GM21367 (cell line): ENCODE data around the gene PRDM15.

Experiments used
- ATAC-seq: cut with Tn5 transposase; IDR thresholded peaks from one replicate; pipeline ENCODE4 v1.9.1; 2021; ENCODE audit not compliant: unreplicated experiment

Gene PRDM15

DNA sequence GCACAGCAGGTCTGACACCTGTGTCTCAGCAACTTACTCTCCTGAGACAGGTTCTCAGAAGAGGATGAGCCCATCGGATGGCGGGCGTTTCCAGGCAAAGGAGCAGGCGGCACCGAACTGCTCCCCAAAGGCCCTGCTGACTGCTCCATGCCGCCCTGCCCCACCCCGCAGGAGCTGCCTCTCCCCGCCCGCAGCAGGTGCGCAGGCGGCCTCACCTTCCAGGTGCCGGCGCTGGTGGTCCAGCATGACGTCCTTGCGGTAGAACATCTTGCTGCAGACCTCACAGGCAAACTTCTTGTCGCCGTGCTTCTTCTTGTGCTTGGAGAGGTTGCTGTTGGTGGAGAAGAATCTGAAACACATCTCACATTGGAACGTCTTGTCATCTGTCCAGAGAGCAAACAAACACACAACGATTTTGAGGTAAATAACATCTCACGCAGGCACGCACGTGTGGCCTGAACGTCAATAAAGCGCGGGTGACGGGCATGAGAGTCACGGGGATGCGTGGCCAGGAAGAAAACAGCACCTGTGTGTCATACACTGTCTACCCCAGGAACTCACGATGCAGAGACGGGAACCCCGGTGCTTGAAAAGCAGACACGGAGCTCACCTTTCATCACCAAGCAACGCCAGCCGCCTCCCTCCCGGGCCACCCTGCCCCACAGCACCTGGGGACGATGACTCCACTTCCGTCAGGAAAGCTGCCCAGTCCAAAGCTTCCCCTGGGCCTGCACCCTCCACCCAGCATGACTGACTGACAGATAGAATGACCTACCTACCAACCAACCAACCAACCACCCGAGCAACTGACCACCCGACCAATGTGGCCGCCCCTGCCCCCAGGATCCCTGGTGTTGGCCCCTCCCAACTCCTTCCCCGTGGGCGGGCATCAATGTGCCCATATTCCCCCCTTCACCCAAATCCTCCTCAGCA lies 50.9 kb downstream of the PRDM15 start:
- ATAC-seq: no peak

DNA sequence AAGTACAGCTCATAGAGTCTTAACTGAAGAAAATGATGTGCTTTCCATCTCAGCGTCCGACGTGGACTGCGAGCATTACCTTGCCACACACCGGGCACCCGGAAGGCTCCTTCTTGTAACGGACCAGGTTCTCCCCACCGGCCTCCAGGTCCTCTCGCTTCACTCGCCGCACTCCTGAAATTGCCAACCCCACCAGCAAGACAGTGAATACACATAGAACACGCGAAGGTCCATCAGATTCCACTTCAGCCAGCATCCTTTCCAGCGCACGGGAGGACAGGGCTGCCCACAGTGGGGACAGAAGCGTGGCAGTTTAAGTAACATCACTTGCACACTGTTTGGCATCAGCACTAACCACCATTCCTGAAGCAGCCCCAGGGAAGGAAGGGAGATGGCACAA lies 53.3 kb downstream of the PRDM15 start:
- no peak for ATAC-seq

- no peak for ATAC-seq
Measured at GRCh38 chr21:41825216-41825615, 53.9 kb downstream of the PRDM15 start.

GRCh38 chr21:41824466-41825207 lies 54.5 kb downstream of the PRDM15 start:
- no peak for ATAC-seq

DNA sequence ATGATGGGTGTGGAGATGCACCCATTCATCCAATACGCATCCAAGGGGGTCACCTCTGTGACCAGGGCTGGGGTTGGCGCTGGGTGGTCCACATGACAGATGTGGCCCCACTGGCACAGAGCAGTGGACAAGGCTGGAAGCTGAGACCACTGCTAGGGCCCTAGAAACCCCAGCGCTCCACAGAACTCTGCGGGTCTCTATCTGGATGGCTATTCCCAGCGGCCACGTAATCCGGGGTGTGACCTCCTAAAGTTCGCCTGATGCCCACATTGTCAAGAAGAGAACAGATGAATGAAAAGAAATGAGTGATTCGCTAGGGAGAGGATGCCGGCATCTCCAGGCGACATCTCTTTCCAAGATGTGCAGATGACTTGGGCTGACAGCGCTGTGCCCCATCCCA lies 55.2 kb downstream of the PRDM15 start:
- ATAC-seq: no peak

- ATAC-seq: no peak
Measured at GRCh38 chr21:41823166-41823565, 56.0 kb downstream of the PRDM15 start.

DNA sequence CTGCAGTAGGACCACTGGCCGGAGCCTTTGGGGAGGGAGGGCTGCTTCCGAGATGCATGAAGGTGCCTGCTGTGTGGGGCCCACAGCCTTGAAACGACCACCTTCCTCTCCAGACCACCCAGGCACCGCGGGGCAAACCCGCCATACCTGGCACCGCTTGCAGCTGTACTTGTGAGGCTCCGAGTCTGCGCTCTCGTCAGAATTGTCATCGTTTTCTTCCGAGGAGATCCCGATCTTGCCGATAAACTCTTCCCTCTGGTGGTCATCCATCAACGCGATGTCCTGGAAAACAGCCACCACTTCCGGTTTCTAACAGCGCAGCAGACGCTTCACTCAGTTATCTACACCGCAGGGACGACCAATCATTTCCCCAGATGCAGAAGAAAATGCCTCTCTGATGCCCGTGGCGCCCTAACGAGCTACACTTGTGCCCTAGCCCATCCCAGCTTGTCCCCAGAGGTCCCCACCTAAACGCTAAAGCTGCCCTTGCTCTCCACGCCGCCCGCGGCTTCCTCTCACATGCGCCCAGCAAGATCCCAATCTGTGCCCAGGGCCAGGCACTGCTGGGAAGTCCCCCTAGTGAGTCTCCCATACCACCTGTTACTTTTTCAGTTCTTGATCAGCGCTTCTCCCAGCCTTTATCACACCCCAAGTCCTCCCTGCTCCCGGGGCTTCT lies 57.2 kb downstream of the PRDM15 start:
- no peak for ATAC-seq

DNA sequence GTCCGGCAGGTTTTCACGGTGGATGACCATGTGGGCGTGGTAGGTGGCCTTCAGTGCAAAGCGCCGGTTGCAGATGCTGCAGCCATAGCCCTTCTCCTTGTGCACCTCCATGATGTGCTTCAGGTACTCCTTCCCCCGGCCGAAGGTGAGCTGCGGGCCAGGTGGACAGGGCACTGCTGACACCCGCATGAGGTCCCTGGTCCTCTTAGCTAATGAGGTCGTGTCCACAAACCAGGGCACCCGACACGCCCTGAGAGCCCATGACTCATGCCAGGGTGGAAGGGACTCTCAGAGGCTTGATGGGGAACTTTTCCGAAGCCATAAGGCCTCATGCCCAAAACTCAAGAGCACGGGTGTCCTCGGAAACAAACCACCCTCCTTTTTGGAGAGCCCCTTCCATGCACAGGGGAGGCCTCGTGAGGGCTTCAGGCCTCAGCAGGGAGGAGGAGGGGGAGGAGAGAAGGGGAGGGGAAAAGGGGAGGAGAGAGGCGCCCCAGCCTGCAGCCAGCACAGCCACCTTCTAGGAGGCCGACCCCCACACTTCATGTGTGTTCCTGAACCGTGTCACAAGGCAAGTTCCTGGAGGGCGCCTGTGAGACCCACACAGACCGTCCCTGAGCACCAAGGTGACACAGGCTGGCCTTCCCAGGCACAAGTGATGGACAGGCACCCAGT lies 57.9 kb downstream of the PRDM15 start:
- no peak for ATAC-seq

- no peak for ATAC-seq
Measured at GRCh38 chr21:41820384-41821080, 58.6 kb downstream of the PRDM15 start.

DNA sequence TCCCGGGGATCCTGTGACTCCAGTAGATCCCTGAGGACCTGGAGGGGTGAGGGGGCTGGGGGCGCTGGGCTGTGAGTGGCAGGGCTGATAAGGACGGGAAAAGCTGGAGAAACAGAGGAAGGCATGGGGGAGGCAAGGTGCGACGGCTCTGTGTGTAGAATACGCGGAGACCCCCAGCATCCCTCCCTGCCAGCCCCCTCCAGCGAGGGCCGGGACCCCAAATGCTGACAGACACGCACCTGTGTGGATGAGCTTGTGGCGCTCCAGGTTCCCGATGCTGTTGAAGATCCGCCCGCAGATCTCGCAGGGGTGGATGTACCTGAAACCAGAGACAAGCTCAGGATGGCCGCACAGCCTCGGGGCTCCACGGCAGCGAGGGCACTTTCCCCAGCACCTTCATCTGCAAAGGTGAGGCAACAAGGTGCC lies 59.3 kb downstream of the PRDM15 start:
- no peak for ATAC-seq

GRCh38 chr21:41819236-41819855 lies 59.8 kb downstream of the PRDM15 start:
- ATAC-seq: no peak

DNA sequence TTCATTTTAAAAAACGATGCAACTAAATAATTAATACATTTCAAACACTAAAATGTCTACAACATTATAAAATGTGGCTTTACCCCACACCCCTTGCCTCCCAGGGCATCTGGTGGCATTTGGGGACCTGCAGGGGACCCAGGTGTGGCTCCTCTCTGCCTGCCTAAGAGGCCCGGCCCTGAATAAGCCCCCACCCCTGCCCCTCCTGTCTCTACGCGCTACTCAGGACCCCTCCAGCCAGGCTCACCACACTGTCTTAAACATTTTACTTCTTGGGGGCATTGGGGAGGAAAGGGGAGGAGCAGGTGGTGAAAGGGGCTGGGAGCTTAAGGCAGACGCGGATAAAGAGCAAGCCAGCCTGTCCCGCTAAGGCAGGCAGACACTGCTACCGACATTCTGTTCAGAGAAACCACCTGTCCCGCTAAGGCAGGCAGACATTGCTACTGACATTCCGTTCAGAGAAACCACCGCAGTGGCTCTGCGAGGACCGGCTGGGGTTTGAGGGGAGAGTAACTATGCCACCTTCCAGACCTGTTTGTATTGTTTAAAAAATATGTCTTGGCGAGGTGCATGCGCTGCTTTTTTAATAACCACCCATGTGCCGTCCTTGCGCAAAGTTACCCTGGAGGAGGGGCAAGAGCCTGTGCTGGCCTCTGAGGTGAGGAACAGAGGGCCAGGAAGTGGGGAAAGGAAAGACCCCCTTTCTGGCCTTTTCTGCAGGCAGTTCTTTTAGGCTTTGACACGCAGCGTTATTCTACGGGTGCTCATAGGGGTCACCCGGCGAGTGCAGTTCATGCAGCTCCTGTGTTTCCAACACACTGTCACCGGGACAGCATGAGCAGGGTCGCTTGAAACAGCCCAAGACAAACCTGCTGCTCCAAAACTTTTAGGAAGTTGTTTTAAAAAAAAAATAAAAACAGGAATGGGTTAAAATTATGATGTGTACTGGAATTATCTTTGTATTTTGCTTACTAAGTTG lies 61.0 kb downstream of the PRDM15 start:
- no peak for ATAC-seq

- no peak for ATAC-seq
Measured at GRCh38 chr21:41817228-41817627, 61.9 kb downstream of the PRDM15 start.

DNA sequence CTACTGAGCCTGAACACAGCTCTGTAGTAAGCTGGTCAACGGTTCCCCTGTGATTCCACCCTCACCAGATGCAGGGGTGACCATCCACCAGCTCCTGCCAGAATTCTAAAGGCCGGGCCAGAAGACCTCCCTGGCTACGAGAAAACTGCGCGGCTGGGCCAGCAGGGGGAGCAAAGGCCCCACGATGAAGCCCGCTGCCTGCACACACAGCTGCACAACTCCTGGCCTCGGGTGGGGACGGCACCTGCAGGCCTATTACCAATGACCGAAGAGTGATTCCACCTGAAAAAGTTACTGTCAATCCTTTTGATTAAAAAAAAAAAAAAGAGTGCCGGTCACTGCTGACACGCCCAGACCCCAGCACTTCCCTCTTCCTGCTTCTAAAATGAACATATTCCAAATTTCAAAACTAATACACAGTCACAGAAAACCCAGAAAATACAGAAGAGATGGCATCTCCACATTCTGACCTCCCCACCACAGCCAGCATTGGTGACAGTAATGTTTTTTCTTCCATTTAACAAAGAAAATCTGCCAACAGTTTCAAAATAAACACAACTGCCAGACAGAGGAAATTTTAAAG lies 62.5 kb downstream of the PRDM15 start:
- ATAC-seq: no peak

DNA sequence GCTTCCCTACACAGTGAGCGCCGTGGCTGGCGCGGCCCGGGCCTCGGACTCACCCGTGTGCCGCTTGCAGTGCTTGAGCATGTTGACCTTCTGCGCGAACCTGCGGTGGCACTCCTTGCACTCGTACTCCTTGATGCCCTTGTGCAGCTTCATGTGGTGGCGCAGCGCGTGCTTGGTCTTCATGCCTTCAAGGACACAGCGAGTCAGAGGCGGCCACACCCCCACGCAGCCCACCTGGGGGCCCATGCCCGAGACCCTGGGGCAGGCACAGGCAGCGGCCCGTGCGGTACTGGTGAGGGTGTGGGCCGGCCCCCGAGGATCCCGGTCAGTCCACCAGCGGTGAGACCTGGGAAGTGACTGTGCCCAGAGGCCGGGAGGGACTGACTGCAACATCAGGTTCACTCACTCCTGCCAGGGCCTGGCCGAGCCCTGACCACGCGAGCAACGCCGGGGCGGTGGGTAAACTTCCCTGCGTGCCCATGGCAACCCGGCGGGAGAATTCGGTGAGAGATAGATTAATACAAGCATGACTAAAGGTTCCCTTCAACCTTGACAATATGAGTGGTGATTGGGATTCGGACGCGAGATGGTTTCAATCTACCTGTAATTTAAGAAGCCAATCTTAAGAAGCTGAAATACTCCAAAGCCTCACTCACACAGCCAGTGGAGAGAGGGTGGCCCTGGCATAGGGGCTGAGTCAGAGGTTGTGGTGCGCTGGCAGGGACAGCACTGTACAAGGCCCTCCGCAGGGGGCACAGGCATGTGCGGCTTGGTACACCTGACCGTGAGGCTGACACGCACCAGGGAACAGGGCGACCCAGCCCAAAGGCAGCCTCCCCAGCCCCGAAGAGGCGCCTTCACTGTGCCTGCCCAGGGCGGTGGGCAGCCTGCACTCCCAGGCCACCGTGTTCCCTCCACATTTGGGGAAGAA lies 63.2 kb downstream of the PRDM15 start:
- ATAC-seq: no peak

DNA sequence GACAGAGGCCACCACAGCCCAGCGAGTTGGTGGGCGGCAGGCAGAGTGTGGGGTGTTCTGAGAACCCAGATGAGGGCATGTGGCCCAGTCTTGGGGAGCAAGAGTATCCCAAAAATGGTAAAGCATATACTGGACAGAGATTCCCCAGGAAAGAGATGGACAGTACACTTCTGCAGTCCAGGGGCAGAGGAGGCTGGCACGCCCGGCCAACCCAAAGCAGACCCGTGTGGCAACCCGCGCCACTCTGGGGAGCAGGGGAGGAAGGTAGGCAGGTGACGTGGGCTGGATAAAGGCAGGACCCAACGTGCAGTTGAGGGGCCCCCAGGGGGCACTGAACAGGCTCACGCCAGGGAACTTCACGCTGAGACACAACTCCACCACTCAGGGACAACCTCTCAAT lies 65.9 kb downstream of the PRDM15 start:
- ATAC-seq: no peak

- ATAC-seq: no peak
Measured at GRCh38 chr21:41812679-41813078, 66.5 kb downstream of the PRDM15 start.

DNA sequence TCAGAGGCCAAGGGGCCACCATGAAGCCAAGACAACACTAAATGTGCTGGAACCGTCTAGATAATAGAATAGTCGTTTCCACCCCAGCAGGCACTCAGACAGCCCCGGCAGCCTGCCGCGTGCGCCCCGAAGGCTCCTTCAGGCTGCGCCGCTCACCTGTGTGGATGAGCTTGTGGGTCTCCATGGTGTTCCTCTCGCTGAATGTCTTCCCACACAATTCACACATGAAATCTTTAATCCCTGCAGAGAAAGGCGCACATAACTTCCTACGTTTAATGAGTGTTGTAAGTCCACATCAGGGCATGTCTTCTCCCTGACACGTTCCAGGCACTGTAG lies 68.6 kb downstream of the PRDM15 start:
- no peak for ATAC-seq
